ENCODE results near the gene ARSG.

Gene ARSG

GRCh38 chr17:68439656-68440290 lies 148.5 kb downstream of the ARSG start:
- no peak for TF ChIP-seq NFIC (IDR thresholded peaks at IDR 0.05)
- TF ChIP-seq, protein P1, sequence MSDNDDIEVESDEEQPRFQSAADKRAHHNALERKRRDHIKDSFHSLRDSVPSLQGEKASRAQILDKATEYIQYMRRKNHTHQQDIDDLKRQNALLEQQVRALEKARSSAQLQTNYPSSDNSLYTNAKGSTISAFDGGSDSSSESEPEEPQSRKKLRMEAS (IDR thresholded peaks at IDR 0.05) = no peak
- no peak for TF ChIP-seq RAD21 (IDR thresholded peaks at IDR 0.05; ENCODE audit: low read depth)
- no peak for TF ChIP-seq ZBTB7A (IDR thresholded peaks at IDR 0.05; ENCODE audit: low read depth)
- TF ChIP-seq EGR1 (IDR thresholded peaks at IDR 0.05) = no peak
- TF ChIP-seq USF1 (IDR thresholded peaks at IDR 0.05) = no peak
- no peak for TF ChIP-seq CREB1 (IDR thresholded peaks at IDR 0.05; ENCODE audit: low read depth)
- no peak for TF ChIP-seq FOXM1 (IDR thresholded peaks at IDR 0.05; ENCODE audit: borderline replicate concordance, low read depth)
- TF ChIP-seq TAF1 (IDR thresholded peaks at IDR 0.05; ENCODE audit: low read depth) = no peak
- TF ChIP-seq CEBPB (IDR thresholded peaks at IDR 0.05) = no peak
- TF ChIP-seq YY1 (IDR thresholded peaks at IDR 0.05; ENCODE audit: low read depth) = no peak

DNA sequence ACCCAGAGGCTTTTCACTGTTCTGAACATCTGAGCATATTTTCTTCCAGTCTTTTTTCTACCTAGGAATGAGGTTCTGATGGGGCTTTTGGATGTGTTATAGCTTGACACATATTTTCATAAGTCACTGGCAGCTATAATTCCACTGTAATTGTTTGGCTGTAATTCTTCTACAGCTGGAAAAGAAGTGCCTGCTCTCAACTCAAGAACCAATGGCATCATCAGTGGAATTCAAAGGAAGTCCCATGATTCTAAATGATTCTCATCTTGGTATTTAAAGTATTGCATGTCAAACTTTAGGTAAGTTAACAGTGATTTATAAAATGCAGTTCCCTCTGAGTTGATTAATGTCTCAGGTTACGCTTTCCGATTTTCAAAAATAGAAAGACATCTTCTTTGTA lies 149.2 kb downstream of the ARSG start:
- TF ChIP-seq RAD21 (IDR thresholded peaks at IDR 0.05; ENCODE audit: low read depth) (no peak), TAF1 (IDR thresholded peaks at IDR 0.05; ENCODE audit: low read depth) (no peak)

DNA sequence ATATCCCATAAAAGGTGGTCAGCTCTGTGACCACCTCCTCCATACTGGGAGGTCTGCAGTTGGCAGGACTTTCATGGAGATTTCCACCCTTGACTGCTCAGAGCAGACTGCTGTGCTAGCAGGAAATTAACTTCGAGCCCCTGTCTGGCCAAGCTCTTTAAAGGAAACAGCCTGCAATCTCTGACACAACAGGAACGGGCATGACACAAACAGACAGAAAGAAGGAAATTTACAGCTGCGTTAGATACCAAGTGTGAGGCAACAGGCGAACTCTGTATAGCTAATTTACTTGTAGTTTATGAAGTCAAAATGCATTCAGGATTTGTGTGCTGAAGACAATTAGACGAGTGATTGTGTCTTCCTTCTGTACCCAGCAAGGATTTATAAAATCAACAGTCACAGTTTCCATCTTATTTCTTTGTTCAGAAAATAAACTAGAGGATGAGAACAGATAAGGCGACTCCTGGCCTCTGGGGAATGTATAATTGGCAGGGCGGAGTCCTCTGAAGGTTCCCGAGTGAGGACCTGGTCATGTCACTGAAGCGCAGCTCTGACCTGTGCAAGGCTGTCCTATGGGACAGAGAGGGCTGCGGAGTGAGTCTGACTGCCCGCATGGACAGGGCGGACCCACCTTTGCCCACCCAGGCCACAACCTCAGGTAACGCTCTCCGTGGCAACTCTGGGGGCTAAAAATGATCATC lies 149.9 kb downstream of the ARSG start:
- TF ChIP-seq ZBTB7A (IDR thresholded peaks at IDR 0.05; ENCODE audit: low read depth) (no peak), YY1 (IDR thresholded peaks at IDR 0.05; ENCODE audit: low read depth) (no peak), TCF12 (IDR thresholded peaks at IDR 0.05; ENCODE audit: low read depth) (no peak), USF1 (IDR thresholded peaks at IDR 0.05) (no peak), EP300 (IDR thresholded peaks at IDR 0.05; ENCODE audit: borderline replicate concordance) (no peak), NFIC (IDR thresholded peaks at IDR 0.05) (no peak), FOXM1 (IDR thresholded peaks at IDR 0.05; ENCODE audit: borderline replicate concordance, low read depth) (no peak), EGR1 (IDR thresholded peaks at IDR 0.05) (no peak), RAD21 (IDR thresholded peaks at IDR 0.05; ENCODE audit: low read depth) (no peak), TEAD4 (IDR thresholded peaks at IDR 0.05) (no peak), TAF1 (IDR thresholded peaks at IDR 0.05; ENCODE audit: low read depth) (no peak)
- TF ChIP-seq, protein P2, sequence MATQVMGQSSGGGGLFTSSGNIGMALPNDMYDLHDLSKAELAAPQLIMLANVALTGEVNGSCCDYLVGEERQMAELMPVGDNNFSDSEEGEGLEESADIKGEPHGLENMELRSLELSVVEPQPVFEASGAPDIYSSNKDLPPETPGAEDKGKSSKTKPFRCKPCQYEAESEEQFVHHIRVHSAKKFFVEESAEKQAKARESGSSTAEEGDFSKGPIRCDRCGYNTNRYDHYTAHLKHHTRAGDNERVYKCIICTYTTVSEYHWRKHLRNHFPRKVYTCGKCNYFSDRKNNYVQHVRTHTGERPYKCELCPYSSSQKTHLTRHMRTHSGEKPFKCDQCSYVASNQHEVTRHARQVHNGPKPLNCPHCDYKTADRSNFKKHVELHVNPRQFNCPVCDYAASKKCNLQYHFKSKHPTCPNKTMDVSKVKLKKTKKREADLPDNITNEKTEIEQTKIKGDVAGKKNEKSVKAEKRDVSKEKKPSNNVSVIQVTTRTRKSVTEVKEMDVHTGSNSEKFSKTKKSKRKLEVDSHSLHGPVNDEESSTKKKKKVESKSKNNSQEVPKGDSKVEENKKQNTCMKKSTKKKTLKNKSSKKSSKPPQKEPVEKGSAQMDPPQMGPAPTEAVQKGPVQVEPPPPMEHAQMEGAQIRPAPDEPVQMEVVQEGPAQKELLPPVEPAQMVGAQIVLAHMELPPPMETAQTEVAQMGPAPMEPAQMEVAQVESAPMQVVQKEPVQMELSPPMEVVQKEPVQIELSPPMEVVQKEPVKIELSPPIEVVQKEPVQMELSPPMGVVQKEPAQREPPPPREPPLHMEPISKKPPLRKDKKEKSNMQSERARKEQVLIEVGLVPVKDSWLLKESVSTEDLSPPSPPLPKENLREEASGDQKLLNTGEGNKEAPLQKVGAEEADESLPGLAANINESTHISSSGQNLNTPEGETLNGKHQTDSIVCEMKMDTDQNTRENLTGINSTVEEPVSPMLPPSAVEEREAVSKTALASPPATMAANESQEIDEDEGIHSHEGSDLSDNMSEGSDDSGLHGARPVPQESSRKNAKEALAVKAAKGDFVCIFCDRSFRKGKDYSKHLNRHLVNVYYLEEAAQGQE (IDR thresholded peaks at IDR 0.05; ENCODE audit: low read depth) = no peak
- TF ChIP-seq, protein P1 (IDR thresholded peaks at IDR 0.05) = no peak

DNA sequence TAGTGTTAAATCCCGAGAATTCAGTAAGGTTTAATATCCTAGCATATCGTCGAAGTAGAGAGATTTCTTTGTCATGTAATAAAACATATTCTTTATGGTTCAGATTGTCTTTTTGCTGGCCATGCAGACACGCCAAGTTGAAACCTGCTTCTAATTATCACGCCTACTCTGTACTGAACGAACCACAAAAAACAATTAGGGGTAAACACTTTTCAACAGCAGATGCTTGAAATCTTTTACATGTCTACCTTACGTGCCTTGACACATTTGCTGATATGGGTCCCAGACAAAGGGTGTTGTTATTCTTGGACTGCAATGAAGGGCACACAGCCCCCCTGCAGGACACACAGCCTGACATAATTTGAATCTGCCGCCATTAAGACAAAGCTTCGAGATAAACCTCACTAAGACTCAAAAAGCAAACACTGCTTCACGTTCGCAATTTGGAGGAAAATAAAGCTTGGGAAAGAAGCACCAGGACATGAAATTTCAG lies 152.7 kb downstream of the ARSG start:
- TF ChIP-seq, protein P1 (IDR thresholded peaks at IDR 0.05) = no peak
- no peak for TF ChIP-seq ZBTB7A (IDR thresholded peaks at IDR 0.05; ENCODE audit: low read depth)
- TF ChIP-seq TEAD4 (IDR thresholded peaks at IDR 0.05) = no peak
- TF ChIP-seq TCF12 (IDR thresholded peaks at IDR 0.05; ENCODE audit: low read depth) = no peak
- no peak for TF ChIP-seq RAD21 (IDR thresholded peaks at IDR 0.05; ENCODE audit: low read depth)
- no peak for TF ChIP-seq USF1 (IDR thresholded peaks at IDR 0.05)
- TF ChIP-seq NFIC (IDR thresholded peaks at IDR 0.05) = no peak
- TF ChIP-seq CREB1 (IDR thresholded peaks at IDR 0.05; ENCODE audit: low read depth) = no peak
- TF ChIP-seq FOXM1 (IDR thresholded peaks at IDR 0.05; ENCODE audit: borderline replicate concordance, low read depth) = no peak
- TF ChIP-seq, protein P2 (IDR thresholded peaks at IDR 0.05; ENCODE audit: low read depth) = no peak
- TF ChIP-seq TAF1 (IDR thresholded peaks at IDR 0.05; ENCODE audit: low read depth) = no peak
- no peak for TF ChIP-seq CEBPB (IDR thresholded peaks at IDR 0.05)
- no peak for TF ChIP-seq EP300 (IDR thresholded peaks at IDR 0.05; ENCODE audit: borderline replicate concordance)
- no peak for TF ChIP-seq EGR1 (IDR thresholded peaks at IDR 0.05)

GRCh38 chr17:68445671-68446070 lies 154.4 kb downstream of the ARSG start:
- TF ChIP-seq, protein P1 (IDR thresholded peaks at IDR 0.05) = no peak
- TF ChIP-seq TAF1 (IDR thresholded peaks at IDR 0.05; ENCODE audit: low read depth) (no peak), TCF12 (IDR thresholded peaks at IDR 0.05; ENCODE audit: low read depth) (no peak), CREB1 (IDR thresholded peaks at IDR 0.05; ENCODE audit: low read depth) (no peak)
